PFSK-1 (cell line): ENCODE measurements around the gene OR51B4.

Experiments used
- FOXP2 ChIP-seq: optimal IDR thresholded peaks from 2 replicates; pipeline ENCODE3; 2011; ENCODE audit warnings: borderline replicate concordance, control low read depth, inconsistent platforms; ENCODE audit not compliant: insufficient read depth; ENCODE audit errors: extremely low read length, extremely low read depth
- POLR2AphosphoS5 ChIP-seq: IDR thresholded peaks from 2 replicates; pipeline ENCODE4 v1.6.1; 2012; ENCODE audit warnings: low read depth, mild to moderate bottlenecking, control low read depth, low read length, moderate library complexity
- SIN3A ChIP-seq: IDR thresholded peaks from 2 replicates; pipeline ENCODE4 v1.6.1; 2012; ENCODE audit warnings: mild to moderate bottlenecking, low read length, moderate library complexity, borderline replicate concordance; ENCODE audit not compliant: insufficient read depth
- TAF1 ChIP-seq: IDR thresholded peaks from 2 replicates; pipeline ENCODE4 v1.6.1; 2012; ENCODE audit warnings: low read length, control low read depth, borderline replicate concordance; ENCODE audit not compliant: insufficient read depth
- TF ChIP-seq, protein P1 (sequence below), 2 experiments: IDR thresholded peaks; 2 replicates each; pipeline versions ENCODE4 v1.6.1 to v1.8.0; 2011 to 2012; ENCODE audit warnings: low read depth in 2 of 2, low read length in 2 of 2, control low read depth in 1 of 2, inconsistent platforms in 1 of 2, mild to moderate bottlenecking in 1 of 2, moderate library complexity in 1 of 2; ENCODE audit not compliant: insufficient read depth in 1 of 2

DNA sequence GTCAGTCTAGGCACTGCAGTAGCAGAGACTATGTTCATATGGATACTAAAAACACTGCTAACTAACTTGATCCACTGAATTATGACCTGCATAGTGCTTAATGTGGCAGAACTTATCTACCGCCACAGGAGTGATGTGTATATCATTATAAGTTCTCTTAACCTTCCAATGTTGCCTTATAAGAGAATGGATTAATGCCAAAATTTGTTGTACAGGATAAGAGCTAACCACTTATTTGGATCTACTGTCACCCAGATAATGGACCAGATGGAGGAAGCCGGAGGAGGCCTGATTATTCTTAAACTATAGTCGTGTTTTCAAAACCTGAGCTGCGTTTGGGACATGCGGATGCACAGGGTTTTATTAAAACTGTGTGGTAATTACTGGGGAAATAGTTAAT, 1.9 kb upstream of the OR51B4 start:
- TF ChIP-seq SIN3A, result no peak
- TF ChIP-seq POLR2AphosphoS5, result no peak
- TF ChIP-seq, protein P1, sequence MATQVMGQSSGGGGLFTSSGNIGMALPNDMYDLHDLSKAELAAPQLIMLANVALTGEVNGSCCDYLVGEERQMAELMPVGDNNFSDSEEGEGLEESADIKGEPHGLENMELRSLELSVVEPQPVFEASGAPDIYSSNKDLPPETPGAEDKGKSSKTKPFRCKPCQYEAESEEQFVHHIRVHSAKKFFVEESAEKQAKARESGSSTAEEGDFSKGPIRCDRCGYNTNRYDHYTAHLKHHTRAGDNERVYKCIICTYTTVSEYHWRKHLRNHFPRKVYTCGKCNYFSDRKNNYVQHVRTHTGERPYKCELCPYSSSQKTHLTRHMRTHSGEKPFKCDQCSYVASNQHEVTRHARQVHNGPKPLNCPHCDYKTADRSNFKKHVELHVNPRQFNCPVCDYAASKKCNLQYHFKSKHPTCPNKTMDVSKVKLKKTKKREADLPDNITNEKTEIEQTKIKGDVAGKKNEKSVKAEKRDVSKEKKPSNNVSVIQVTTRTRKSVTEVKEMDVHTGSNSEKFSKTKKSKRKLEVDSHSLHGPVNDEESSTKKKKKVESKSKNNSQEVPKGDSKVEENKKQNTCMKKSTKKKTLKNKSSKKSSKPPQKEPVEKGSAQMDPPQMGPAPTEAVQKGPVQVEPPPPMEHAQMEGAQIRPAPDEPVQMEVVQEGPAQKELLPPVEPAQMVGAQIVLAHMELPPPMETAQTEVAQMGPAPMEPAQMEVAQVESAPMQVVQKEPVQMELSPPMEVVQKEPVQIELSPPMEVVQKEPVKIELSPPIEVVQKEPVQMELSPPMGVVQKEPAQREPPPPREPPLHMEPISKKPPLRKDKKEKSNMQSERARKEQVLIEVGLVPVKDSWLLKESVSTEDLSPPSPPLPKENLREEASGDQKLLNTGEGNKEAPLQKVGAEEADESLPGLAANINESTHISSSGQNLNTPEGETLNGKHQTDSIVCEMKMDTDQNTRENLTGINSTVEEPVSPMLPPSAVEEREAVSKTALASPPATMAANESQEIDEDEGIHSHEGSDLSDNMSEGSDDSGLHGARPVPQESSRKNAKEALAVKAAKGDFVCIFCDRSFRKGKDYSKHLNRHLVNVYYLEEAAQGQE (IDR thresholded peaks at IDR 0.05; ENCODE audit: insufficient read depth in 1 of 2, low read depth in 2 of 2, low read length in 2 of 2), result no peak
- no peak for TF ChIP-seq TAF1
- no peak for TF ChIP-seq FOXP2
